Liver (tissue), 9 donors: ENCODE results near the gene DCTN3. TPM values are rescaled to one million over a fixed set of nuclear protein-coding genes. Genes with fewer than 3 reads are reported as not detected.
A peak's percentile ranks its signal among the peaks of the same experiment; 100 is the strongest.

Experiments used
- DNase-seq: peaks from one replicate; pipeline ENCODE4 v3.0.0-alpha.2; 2017; ENCODE audit warnings: low spot score
- H3K27ac ChIP-seq, 2 donors: one replicate each; pipeline ENCODE4 v1.7.0; 2013; ENCODE audit warnings: inconsistent platforms in 2 of 2, low read length in 2 of 2, control low read depth in 1 of 2, low read depth in 1 of 2, mild to moderate bottlenecking in 1 of 2
- H3K27me3 ChIP-seq, 4 donors: one replicate each; pipeline versions ENCODE4 v1.6.1 to v1.7.0; 2013; ENCODE audit warnings: low read length in 3 of 4, inconsistent platforms in 1 of 4, mild to moderate bottlenecking in 1 of 4, moderate library complexity in 1 of 4; ENCODE audit not compliant: control insufficient read depth in 4 of 4, insufficient read depth in 4 of 4
- H3K36me3 ChIP-seq, 4 donors: one replicate each; pipeline versions ENCODE4 v1.6.1 to v1.7.0; 2013; ENCODE audit warnings: low read length in 3 of 4, mild to moderate bottlenecking in 3 of 4, low read depth in 1 of 4, moderate library complexity in 1 of 4; ENCODE audit not compliant: control insufficient read depth in 4 of 4, insufficient read depth in 3 of 4
- H3K4me1 ChIP-seq, 4 donors: one replicate each; pipeline versions ENCODE4 v1.6.1 to v1.7.0; 2013; ENCODE audit warnings: low read length in 3 of 4, mild to moderate bottlenecking in 3 of 4, moderate library complexity in 1 of 4; ENCODE audit not compliant: control insufficient read depth in 4 of 4, insufficient read depth in 4 of 4
- H3K4me3 ChIP-seq, 3 donors: one replicate each; pipeline versions ENCODE4 v1.6.1 to v1.7.0; 2013; ENCODE audit warnings: low read length in 3 of 3, control low read depth in 1 of 3, low read depth in 1 of 3, mild to moderate bottlenecking in 1 of 3
- H3K9ac ChIP-seq, 2 donors: one replicate each; pipeline ENCODE4 v1.7.0; 2013; ENCODE audit warnings: low read length in 2 of 2, mild to moderate bottlenecking in 2 of 2, moderate library complexity in 2 of 2, control low read depth in 1 of 2, low read depth in 1 of 2
- H3K9me3 ChIP-seq, 4 donors: one replicate each; pipeline versions ENCODE4 v1.6.1 to v1.7.0; 2013; ENCODE audit warnings: low read length in 3 of 4; ENCODE audit not compliant: control insufficient read depth in 4 of 4
- CTCF ChIP-seq: fragments of 150-350 bp; IDR thresholded peaks from 2 replicates; pipeline ENCODE4 v1.5.1; 2017; ENCODE audit warnings: improper control_type of control experiment, low read depth, low read length; ENCODE audit not compliant: missing input control
- EGR1 ChIP-seq, 2 donors: IDR thresholded peaks; 2 replicates each; pipeline ENCODE4 v1.6.1; 2016 to 2018; ENCODE audit warnings: antibody characterized with exemption in 2 of 2, low read depth in 2 of 2
- FOXA2 ChIP-seq: IDR thresholded peaks from 2 replicates; pipeline ENCODE4 v1.6.1; 2016; ENCODE audit warnings: antibody characterized with exemption
- GABPA ChIP-seq, 2 donors: IDR thresholded peaks in 1 of 2; conservative IDR thresholded peaks in 1 of 2; 2 replicates each; pipeline ENCODE4 v1.6.1; 2016; ENCODE audit warnings: antibody characterized with exemption in 2 of 2, mild to moderate bottlenecking in 1 of 2, moderate library complexity in 1 of 2
- HNF4A ChIP-seq, 2 donors: conservative IDR thresholded peaks; 2 replicates each; pipeline ENCODE4 v1.6.1; 2016; ENCODE audit warnings: antibody characterized with exemption in 2 of 2, mild to moderate bottlenecking in 2 of 2
- RAD21 ChIP-seq, 2 donors: IDR thresholded peaks; 2 replicates each; pipeline ENCODE4 v1.6.1; 2016; ENCODE audit warnings: antibody characterized with exemption in 2 of 2, mild to moderate bottlenecking in 2 of 2
- REST ChIP-seq: IDR thresholded peaks from 2 replicates; pipeline ENCODE4 v1.6.1; 2016; ENCODE audit warnings: antibody characterized with exemption, mild to moderate bottlenecking
- RXRA ChIP-seq, 2 donors: IDR thresholded peaks; 2 replicates each; pipeline ENCODE4 v1.6.1; 2017 to 2018; ENCODE audit warnings: antibody characterized with exemption in 2 of 2, mild to moderate bottlenecking in 1 of 2
- SP1 ChIP-seq: IDR thresholded peaks from 2 replicates; pipeline ENCODE4 v1.6.1; 2018; ENCODE audit warnings: antibody characterized with exemption, mild to moderate bottlenecking
- TAF1 ChIP-seq: conservative IDR thresholded peaks from 2 replicates; pipeline ENCODE4 v1.6.1; 2016; ENCODE audit warnings: antibody characterized with exemption, mild to moderate bottlenecking
- YY1 ChIP-seq: IDR thresholded peaks from 2 replicates; pipeline ENCODE4 v1.6.1; 2016; ENCODE audit warnings: antibody characterized with exemption, mild to moderate bottlenecking
- WGBS: extraction: QIAGEN DNeasy Blood & Tissue Kit; methylation state at CpG from one replicate; pipeline ENCODE4 v1.1.7; 2013; 5-methylcytosine and 5-hydroxymethylcytosine counted together
- polyA plus RNA-seq, 2 donors: library from polyadenylated mRNA; stranded (reverse) in 1 of 2; unstranded in 1 of 2; fragments of 200-250 nt in 1 of 2; fragments of >200 nt in 1 of 2; fragmentation: Nextera tagmentation in 1 of 2; extraction: Ambion mirVana in 1 of 2; gene quantifications; one replicate each; pipeline versions ENCODE4 v1.2.1 to v1.2.3, GENCODE V29; 2013 to 2015
- total RNA-seq, 2 donors: library from RNA; depleted of rRNA; stranded (reverse); fragments of >200 nt; gene quantifications; one replicate each; pipeline ENCODE4 v1.2.3, GENCODE V29; 2014
- TF ChIP-seq, protein P1 (sequence below): IDR thresholded peaks from 2 replicates; pipeline ENCODE4 v1.6.1; 2016; ENCODE audit warnings: antibody characterized with exemption
- donor health status: healthy.
- donor health status: healthy.
- donor health status: healthy.
- donor health status: healthy.
- donor health status: healthy.

The DCTN3 gene
- total and polyA plus RNA-seq, 4 donors, result 24.9 to 51.9 (median 46.7) TPM

- Histone ChIP-seq H3K27me3 (no peaks in the 10 kb centered on the region), H3K36me3 (peaks cover 0 to 4% (median 2%) of the 10 kb centered on the region in 4 donors)
- no peak for TF ChIP-seq FOXA2
- no peak for TF ChIP-seq HNF4A (conservative IDR thresholded peaks at IDR 0.05)
- TF ChIP-seq TAF1, result peak; percentile 32
- TF ChIP-seq, protein P1, sequence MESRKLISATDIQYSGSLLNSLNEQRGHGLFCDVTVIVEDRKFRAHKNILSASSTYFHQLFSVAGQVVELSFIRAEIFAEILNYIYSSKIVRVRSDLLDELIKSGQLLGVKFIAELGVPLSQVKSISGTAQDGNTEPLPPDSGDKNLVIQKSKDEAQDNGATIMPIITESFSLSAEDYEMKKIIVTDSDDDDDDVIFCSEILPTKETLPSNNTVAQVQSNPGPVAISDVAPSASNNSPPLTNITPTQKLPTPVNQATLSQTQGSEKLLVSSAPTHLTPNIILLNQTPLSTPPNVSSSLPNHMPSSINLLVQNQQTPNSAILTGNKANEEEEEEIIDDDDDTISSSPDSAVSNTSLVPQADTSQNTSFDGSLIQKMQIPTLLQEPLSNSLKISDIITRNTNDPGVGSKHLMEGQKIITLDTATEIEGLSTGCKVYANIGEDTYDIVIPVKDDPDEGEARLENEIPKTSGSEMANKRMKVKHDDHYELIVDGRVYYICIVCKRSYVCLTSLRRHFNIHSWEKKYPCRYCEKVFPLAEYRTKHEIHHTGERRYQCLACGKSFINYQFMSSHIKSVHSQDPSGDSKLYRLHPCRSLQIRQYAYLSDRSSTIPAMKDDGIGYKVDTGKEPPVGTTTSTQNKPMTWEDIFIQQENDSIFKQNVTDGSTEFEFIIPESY, result no peak
- TF ChIP-seq RXRA (IDR thresholded peaks at IDR 0.05), result no peak
These were observed 17.8 kb upstream of the DCTN3 start for GRCh38 chr9:34638138-34638445.

GRCh38 chr9:34637356-34638137 lies 17.3 kb upstream of the DCTN3 start, which contains the start of gene SIGMAR1:
SIGMAR1 (minus strand) TSS chr9:34637787; CDS start chr9:34637697, 90 bp downstream.
- Histone ChIP-seq H3K36me3 (peaks cover 0 to 4% (median 2%) of the 10 kb centered on the region in 4 donors), H3K27me3 (no peaks in the 10 kb centered on the region), H3K4me1 (peaks cover 12 to 56% (median 53%) of the 10 kb centered on the region in 4 donors), H3K4me3 (peak within 1 kb of the TSS; percentile 73 to 85 (median 77)), H3K27ac (peak within 1 kb of the TSS; percentile 80 to 86), H3K9me3 (no peaks in the 10 kb centered on the region), H3K9ac (peak within 1 kb of the TSS; percentile 57 to 87)
- under 1% methylated on average over 74 of the region's 74 CpGs for WGBS
- TF ChIP-seq EGR1 (IDR thresholded peaks at IDR 0.05; ENCODE audit: low read depth in 2 of 2) (no peak), CTCF (no peak), YY1 (peak; percentile 58), REST (peak; percentile 71), SP1 (peak; percentile 70), HNF4A (conservative IDR thresholded peaks at IDR 0.05) (peak; percentile 8 to 15), GABPA (IDR thresholded peaks at IDR 0.05 in 1 of 2, conservative IDR thresholded peaks at IDR 0.05 in 1 of 2) (peak in 1 of 2 donors; percentile 39), RAD21 (IDR thresholded peaks at IDR 0.05) (peak in 1 of 2 donors; percentile 3)
- TF ChIP-seq, protein P1, result no peak
- peak; percentile 95 for DNase-seq

More at GRCh38 chr9:34638138-34638445, 17.8 kb upstream of the DCTN3 start:
- Histone ChIP-seq H3K9me3 (no peaks in the 10 kb centered on the region), H3K4me3 (peak overlapping the region; percentile 73 to 85 (median 77)), H3K27ac (peak overlapping the region; percentile 80 to 86), H3K4me1 (peaks cover 12 to 53% (median 49%) of the 10 kb centered on the region in 4 donors), H3K9ac (peak overlapping the region; percentile 57 to 87)
- DNase-seq, result no peak
- WGBS, result 11% methylated on average over 7 of the region's 7 CpGs
